Mucosa of descending colon (tissue), 3 donors: ENCODE data around the gene OR9I1. TPM values are rescaled to one million over a fixed set of nuclear protein-coding genes. Genes with fewer than 3 reads are reported as not detected.
A peak's percentile ranks its signal among the peaks of the same experiment; 100 is the strongest.

Experiments used
- ATAC-seq: fragments of 200-7000 bp; cut with Tn5 transposase; one replicate; pipeline ENCODE4 v1.9.1; 2020; ENCODE audit warnings: mild to moderate bottlenecking, moderate library complexity
- DNase-seq, 3 donors: peaks; one replicate each; pipeline ENCODE4 v3.0.0-alpha.2; 2020
- H3K36me3 ChIP-seq: fragments of 200-600 bp; one replicate; pipeline ENCODE4 v1.8.0; 2021; ENCODE audit warnings: low read depth, mild to moderate bottlenecking
- H3K4me1 ChIP-seq: fragments of 200-600 bp; one replicate; pipeline ENCODE4 v1.8.0; 2021; ENCODE audit warnings: low read depth, mild to moderate bottlenecking
- H3K4me3 ChIP-seq: fragments of 200-600 bp; one replicate; pipeline ENCODE4 v1.8.0; 2021; ENCODE audit warnings: mild to moderate bottlenecking
- H3K9me3 ChIP-seq: fragments of 200-600 bp; one replicate; pipeline ENCODE4 v1.8.0; 2021; ENCODE audit warnings: mild to moderate bottlenecking
- CTCF ChIP-seq: fragments of 200-600 bp; IDR thresholded peaks from one replicate; pipeline ENCODE4 v1.8.0; 2022; ENCODE audit warnings: antibody characterized with exemption, mild to moderate bottlenecking
- intact Hi-C, 2 donors: fragments of 100-400 bp; cut with DNase I in 1 of 2; cut with micrococcal nuclease in 1 of 2; formaldehyde crosslinking; loops; one replicate each; pipeline versions ENCODE4 v1.11.0 to v1.11.1; 2022; cut with DNase I, micrococcal nuclease
- total RNA-seq, 3 donors: library from RNA; stranded (reverse); fragmentation: NEBNext Ultra II Directional in 2 of 3; extraction: Animal tissue kit (Norgen Biotek cat#: 25700) in 2 of 3; gene quantifications; one replicate each; pipeline versions ENCODE4 v1.2.1 to v1.2.4, GENCODE V29; 2021 to 2023
- donor health status: DM: no; HTN: no; CAD: no; lungs with moderate emphysema.
- donor health status: DM: no; HTN: no; CAD: no.
- donor health status: DM: no; HTN: yes; CAD: no.

The OR9I1 gene
- total RNA-seq, 3 donors from 2014 or later, result not detected

GRCh38 chr11:58097437-58097836 lies 27.9 kb downstream of the OR9I1 start:
- DNase-seq (no peak), ATAC-seq (no peak)
- H3K9me3 ChIP-seq, result peaks cover 3% of the 10 kb centered on the region
- TF ChIP-seq CTCF, result no peak
- no peaks in the 10 kb centered on the region for H3K36me3 ChIP-seq
- no peak overlapping the region for H3K4me3 ChIP-seq
- intact Hi-C loops, result no loop called here
- no peaks in the 10 kb centered on the region for H3K4me1 ChIP-seq

DNA sequence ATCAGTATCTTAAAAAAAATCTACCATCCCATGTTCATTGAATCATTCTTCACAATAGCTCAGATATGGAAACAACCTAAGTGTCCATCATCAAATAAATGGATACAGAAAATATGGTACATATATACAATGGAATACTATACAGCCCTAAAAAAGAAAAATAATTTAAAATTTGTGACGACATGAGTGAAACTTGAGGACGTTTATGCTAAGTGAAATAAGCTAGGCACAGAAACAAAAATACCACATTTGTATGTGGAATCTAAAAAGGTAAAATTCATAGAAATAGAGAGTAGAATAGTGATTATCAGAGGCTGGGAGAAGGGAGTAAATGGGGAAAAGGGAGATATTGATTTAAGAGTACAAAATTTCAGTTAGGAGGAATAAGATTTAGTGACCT lies 38.8 kb downstream of the OR9I1 start:
- Histone ChIP-seq H3K9me3 (no peaks in the 10 kb centered on the region), H3K4me1 (no peaks in the 10 kb centered on the region), H3K4me3 (no peak overlapping the region), H3K36me3 (no peaks in the 10 kb centered on the region)
- intact Hi-C loops, result no loop called here
- DNase-seq (no peak), ATAC-seq (no peak)
- TF ChIP-seq CTCF, result no peak

DNA sequence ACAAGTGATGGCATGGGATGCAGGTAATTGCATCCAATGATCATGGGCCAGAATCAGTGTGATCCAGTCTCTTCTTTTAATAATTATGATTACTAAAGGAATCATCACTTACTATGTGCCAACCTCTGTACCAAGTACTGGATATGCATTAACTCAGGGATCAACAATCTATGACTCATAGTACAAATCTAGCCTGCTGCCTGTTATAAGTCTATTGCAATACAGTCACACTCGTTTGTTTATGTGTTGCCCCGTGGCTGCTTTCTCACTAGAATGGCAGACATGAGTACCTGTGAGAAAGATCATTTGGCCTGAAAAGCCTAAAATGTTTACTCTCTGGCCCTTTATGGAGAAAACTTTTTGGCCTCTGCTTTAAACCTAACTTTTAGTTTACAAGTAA lies 49.5 kb downstream of the OR9I1 start:
- intact Hi-C loops, result no loop called here
- no peaks in the 10 kb centered on the region for H3K4me1 ChIP-seq
- peak; percentile 55 for ATAC-seq
- no peaks in the 10 kb centered on the region for H3K36me3 ChIP-seq
- no peak for DNase-seq
- no peak overlapping the region for H3K4me3 ChIP-seq
- no peaks in the 10 kb centered on the region for H3K9me3 ChIP-seq
- TF ChIP-seq CTCF, result no peak

DNA sequence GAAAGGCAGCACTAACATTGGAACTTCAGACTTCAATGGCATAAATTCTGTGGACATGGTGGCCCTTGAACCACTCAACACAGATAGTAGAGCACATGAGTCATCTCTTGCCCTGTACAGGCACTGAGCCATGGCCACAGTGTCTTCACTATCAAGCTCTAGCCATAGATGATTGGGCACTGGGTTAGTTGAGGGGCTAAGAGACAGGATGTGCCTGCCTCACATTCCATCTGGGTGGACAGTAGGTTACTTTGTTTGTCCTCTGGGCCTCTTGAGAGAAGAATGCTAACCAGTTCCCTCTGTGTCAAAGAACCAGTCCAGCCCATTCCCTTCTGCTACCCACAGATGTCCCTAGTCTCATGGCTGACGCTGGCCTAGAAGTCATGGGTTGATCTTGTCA lies 54.7 kb downstream of the OR9I1 start:
- ATAC-seq, result no peak

GRCh38 chr11:58068655-58069054 lies 56.7 kb downstream of the OR9I1 start:
- Histone ChIP-seq H3K36me3 (no peaks in the 10 kb centered on the region), H3K9me3 (no peaks in the 10 kb centered on the region), H3K4me1 (no peaks in the 10 kb centered on the region), H3K4me3 (no peak overlapping the region)
- no peak for DNase-seq
- no peak for ATAC-seq
- intact Hi-C loops, result no loop called here
- no peak for TF ChIP-seq CTCF

More for the DNA sequence above, 54.7 kb downstream of the OR9I1 start:
- intact Hi-C loops, result no loop called here
- H3K4me1 ChIP-seq, result no peaks in the 10 kb centered on the region
- no peak overlapping the region for H3K4me3 ChIP-seq
- TF ChIP-seq CTCF, result no peak
- DNase-seq, result no peak
- H3K36me3 ChIP-seq, result no peaks in the 10 kb centered on the region
- no peaks in the 10 kb centered on the region for H3K9me3 ChIP-seq

DNA sequence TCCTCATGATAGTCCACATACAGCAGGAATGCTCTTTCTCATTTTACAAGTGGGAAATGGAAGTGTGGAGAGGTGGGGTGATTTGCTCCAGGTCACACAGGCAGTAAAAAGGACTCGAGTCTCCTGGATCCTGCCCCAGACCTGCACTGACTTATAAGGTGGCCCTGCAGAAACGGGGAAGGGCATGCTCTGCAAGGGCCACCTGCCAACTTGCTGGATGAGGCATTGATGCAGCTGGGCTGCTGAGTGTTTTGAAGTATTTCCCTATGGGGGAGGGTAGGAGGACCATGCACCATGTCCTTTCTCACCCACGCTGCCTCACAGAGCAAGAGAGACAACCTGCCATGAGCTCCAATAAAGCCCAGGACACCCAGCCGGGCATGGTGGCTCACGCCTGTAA lies 57.6 kb downstream of the OR9I1 start:
- intact Hi-C loops, result no loop called here
- no peak overlapping the region for H3K4me3 ChIP-seq
- no peaks in the 10 kb centered on the region for H3K9me3 ChIP-seq
- H3K4me1 ChIP-seq, result no peaks in the 10 kb centered on the region
- ATAC-seq (peak; percentile 25), DNase-seq (no peak)
- no peak for TF ChIP-seq CTCF
- no peaks in the 10 kb centered on the region for H3K36me3 ChIP-seq
